ENCODE results near the gene LYRM2. TPM values are rescaled to one million over a fixed set of nuclear protein-coding genes. Genes with fewer than 3 reads are reported as not detected.

LYRM2 gene
- total and polyA plus RNA-seq, 2 experiments from 2014 or later: 38.5 to 66.3 TPM

DNA sequence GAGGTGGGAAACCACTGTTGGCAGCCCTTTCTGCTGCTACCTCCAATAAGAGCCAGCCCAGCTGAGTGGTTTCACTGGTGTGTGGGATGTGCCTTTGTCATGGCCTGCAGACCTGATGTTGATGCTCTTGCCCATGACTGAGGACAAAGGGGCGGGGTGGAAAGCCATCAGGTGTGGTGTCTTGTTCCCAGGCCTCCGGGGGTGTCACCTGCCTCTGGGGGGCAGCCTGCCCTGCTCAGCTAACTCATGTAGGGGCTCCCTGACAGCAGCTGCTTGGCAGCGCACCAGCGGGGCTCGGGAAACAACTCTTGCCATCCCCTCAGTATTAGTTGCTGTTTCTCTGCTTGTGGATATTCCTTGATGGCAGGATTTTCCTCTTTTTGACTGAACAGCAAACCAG, 91.3 kb downstream of the LYRM2 start:
- no peaks in the 10 kb centered on the region for H3K9me3 ChIP-seq (ENCODE audit: low read depth)
- H3K27ac ChIP-seq: no peak overlapping the region
- no peaks in the 10 kb centered on the region for H3K79me2 ChIP-seq
- TF ChIP-seq, protein P1, sequence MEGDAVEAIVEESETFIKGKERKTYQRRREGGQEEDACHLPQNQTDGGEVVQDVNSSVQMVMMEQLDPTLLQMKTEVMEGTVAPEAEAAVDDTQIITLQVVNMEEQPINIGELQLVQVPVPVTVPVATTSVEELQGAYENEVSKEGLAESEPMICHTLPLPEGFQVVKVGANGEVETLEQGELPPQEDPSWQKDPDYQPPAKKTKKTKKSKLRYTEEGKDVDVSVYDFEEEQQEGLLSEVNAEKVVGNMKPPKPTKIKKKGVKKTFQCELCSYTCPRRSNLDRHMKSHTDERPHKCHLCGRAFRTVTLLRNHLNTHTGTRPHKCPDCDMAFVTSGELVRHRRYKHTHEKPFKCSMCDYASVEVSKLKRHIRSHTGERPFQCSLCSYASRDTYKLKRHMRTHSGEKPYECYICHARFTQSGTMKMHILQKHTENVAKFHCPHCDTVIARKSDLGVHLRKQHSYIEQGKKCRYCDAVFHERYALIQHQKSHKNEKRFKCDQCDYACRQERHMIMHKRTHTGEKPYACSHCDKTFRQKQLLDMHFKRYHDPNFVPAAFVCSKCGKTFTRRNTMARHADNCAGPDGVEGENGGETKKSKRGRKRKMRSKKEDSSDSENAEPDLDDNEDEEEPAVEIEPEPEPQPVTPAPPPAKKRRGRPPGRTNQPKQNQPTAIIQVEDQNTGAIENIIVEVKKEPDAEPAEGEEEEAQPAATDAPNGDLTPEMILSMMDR (IDR thresholded peaks at IDR 0.05; ENCODE audit: poor library complexity): no peak
- TF ChIP-seq EZH2phosphoT487 (IDR thresholded peaks at IDR 0.05; ENCODE audit: low read depth, severe bottlenecking, unreplicated experiment) (no peak), EZH2 (IDR thresholded peaks at IDR 0.05; ENCODE audit: borderline replicate concordance) (no peak)
- no peaks in the 10 kb centered on the region for H3K27me3 ChIP-seq
- no peaks in the 10 kb centered on the region for H3K9me2 ChIP-seq (replicated peaks; ENCODE audit: insufficient read depth)
- H4K20me1 ChIP-seq (ENCODE audit: insufficient read depth, poor library complexity, severe bottlenecking): no peaks in the 10 kb centered on the region
- H2AFZ ChIP-seq: no peak overlapping the region
- H3K4me1 ChIP-seq (ENCODE audit: insufficient read depth): peaks cover 11% of the 10 kb centered on the region
- H3K36me3 ChIP-seq (replicated peaks; ENCODE audit: insufficient read depth, low read depth): no peaks in the 10 kb centered on the region
- H3K4me3 ChIP-seq: no peak overlapping the region
- no peak overlapping the region for H3K4me2 ChIP-seq
- WGBS (ENCODE audit: low lambda C conversion rate, missing lambda C conversion rate): 89% methylated on average over 5 of the region's 5 CpGs
- DNase-seq (ENCODE audit: low spot score): no peak

DNA sequence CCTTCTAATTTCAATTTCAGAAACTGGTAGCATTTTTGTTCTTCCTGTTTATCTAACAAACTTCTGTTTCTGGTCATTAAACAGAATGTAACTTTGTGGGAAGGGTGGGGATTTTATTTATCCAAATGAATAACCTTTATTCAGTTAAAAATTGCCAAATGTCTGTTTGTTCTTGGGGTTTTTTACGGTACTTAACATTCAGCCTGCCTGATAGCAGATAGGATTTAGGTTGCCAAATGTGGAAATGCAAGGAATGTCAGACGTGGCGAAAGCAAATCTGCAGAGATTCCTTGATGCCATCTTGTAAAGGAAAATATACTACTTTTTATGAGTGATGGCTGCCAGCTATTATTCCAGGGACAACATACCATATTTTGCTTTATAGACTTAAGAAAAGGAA, 95.7 kb downstream of the LYRM2 start:
- no peak overlapping the region for H2AFZ ChIP-seq
- H3K9me3 ChIP-seq (ENCODE audit: low read depth): no peaks in the 10 kb centered on the region
- H3K9me2 ChIP-seq (replicated peaks; ENCODE audit: insufficient read depth): no peaks in the 10 kb centered on the region
- H3K4me3 ChIP-seq: no peak overlapping the region
- TF ChIP-seq EZH2phosphoT487 (IDR thresholded peaks at IDR 0.05; ENCODE audit: low read depth, severe bottlenecking, unreplicated experiment) (no peak), EZH2 (IDR thresholded peaks at IDR 0.05; ENCODE audit: borderline replicate concordance) (no peak)
- TF ChIP-seq, protein P1 (IDR thresholded peaks at IDR 0.05; ENCODE audit: poor library complexity): no peak
- H4K20me1 ChIP-seq (ENCODE audit: insufficient read depth, poor library complexity, severe bottlenecking): no peaks in the 10 kb centered on the region
- H3K79me2 ChIP-seq: peaks cover 2% of the 10 kb centered on the region
- peaks cover 11% of the 10 kb centered on the region for H3K4me1 ChIP-seq (ENCODE audit: insufficient read depth)
- DNase-seq (ENCODE audit: low spot score): no peak
- peak overlapping the region; percentile 67 for H3K4me2 ChIP-seq
- H3K36me3 ChIP-seq (replicated peaks; ENCODE audit: insufficient read depth, low read depth): no peaks in the 10 kb centered on the region
- no peaks in the 10 kb centered on the region for H3K27me3 ChIP-seq
- 46% methylated on average over 3 of the region's 3 CpGs for WGBS (ENCODE audit: low lambda C conversion rate, missing lambda C conversion rate)
- H3K27ac ChIP-seq: peak overlapping the region; percentile 46

DNA sequence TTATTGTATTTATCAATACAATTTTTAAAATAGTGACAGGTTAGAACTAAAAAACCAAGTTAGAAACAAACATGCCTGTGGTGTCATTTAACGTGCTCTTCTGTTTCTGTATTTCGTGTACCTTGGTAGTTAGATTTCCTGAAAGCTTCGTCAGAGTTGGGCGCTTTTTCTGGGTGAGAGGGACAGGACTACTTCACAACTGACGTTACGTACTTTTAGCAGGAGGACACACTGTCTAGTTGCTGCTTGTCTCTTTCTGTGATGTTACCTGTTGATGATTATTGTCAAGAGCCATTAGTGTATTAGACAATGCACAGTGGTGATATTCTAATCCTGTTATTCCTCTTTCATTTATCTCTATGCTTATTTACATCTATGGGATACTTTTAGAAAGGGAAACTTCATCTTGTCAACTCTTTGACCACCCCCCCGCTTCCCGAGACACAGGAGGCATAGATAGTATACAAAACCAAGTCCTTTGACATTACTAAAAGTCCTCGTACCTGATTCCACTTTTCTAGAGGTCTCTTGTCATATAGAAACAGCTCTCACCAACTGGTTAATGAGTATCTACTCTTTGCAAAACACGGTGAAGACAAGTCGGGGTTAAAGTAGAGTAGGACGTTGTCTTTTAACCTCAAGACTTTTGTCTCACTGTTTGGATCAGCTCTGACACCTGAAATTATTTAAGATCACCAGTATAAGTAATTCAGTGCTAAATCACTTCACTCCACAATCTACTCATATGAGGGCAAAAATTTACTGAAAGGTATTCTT, 96.3 kb downstream of the LYRM2 start:
- H3K79me2 ChIP-seq: peaks cover 2% of the 10 kb centered on the region
- no peak for DNase-seq (ENCODE audit: low spot score)
- no peak overlapping the region for H3K4me3 ChIP-seq
- no peaks in the 10 kb centered on the region for H3K9me3 ChIP-seq (ENCODE audit: low read depth)
- no peaks in the 10 kb centered on the region for H4K20me1 ChIP-seq (ENCODE audit: insufficient read depth, poor library complexity, severe bottlenecking)
- no peaks in the 10 kb centered on the region for H3K36me3 ChIP-seq (replicated peaks; ENCODE audit: insufficient read depth, low read depth)
- H2AFZ ChIP-seq: no peak overlapping the region
- H3K4me1 ChIP-seq (ENCODE audit: insufficient read depth): peaks cover 11% of the 10 kb centered on the region
- peak overlapping the region; percentile 67 for H3K4me2 ChIP-seq
- peak overlapping the region; percentile 46 for H3K27ac ChIP-seq
- no peaks in the 10 kb centered on the region for H3K9me2 ChIP-seq (replicated peaks; ENCODE audit: insufficient read depth)
- TF ChIP-seq, protein P1 (IDR thresholded peaks at IDR 0.05; ENCODE audit: poor library complexity): no peak
- TF ChIP-seq EZH2 (IDR thresholded peaks at IDR 0.05; ENCODE audit: borderline replicate concordance): no peak
- no peak for TF ChIP-seq EZH2phosphoT487 (IDR thresholded peaks at IDR 0.05; ENCODE audit: low read depth, severe bottlenecking, unreplicated experiment)
- WGBS (ENCODE audit: low lambda C conversion rate, missing lambda C conversion rate): 67% methylated on average over 12 of the region's 12 CpGs
- no peaks in the 10 kb centered on the region for H3K27me3 ChIP-seq

Measured in hepatocyte (in vitro differentiated cells).